ENCODE results near the gene DCTN5. TPM values are rescaled to one million over a fixed set of nuclear protein-coding genes. Genes with fewer than 3 reads are reported as not detected.

DCTN5 gene
- total and polyA plus RNA-seq, 2 of the 13 experiments (the other 11 are each of a cell fraction or from before 2014, with no cell fraction given): 105 to 207 TPM

- peak; percentile 69; the same call in 1 of the 2 replicates for TF ChIP-seq PRDM15 (CRISPR knock-in tag; IDR thresholded peaks at IDR 0.05)
- TF ChIP-seq HMGA1 (CRISPR knock-in tag; conservative IDR thresholded peaks at IDR 0.05): no peak
- peak; percentile 76; the same call in 1 of the 2 replicates for TF ChIP-seq ZC3H13 (CRISPR knock-in tag; IDR thresholded peaks at IDR 0.05)
- TF ChIP-seq SMAD3 (CRISPR knock-in tag; IDR thresholded peaks at IDR 0.05): peak; percentile 82
- peak; percentile 97 for TF ChIP-seq ERF (CRISPR knock-in tag; IDR thresholded peaks at IDR 0.05)
- peak; percentile 43; the same call in 1 of the 2 replicates for TF ChIP-seq ZNF552 (CRISPR knock-in tag; IDR thresholded peaks at IDR 0.05; ENCODE audit: borderline replicate concordance)
- TF ChIP-seq THAP7 (CRISPR knock-in tag; IDR thresholded peaks at IDR 0.05): no peak
- peak; percentile 63; the same call in 1 of the 2 replicates for TF ChIP-seq TFAP4 (IDR thresholded peaks at IDR 0.05; ENCODE audit: borderline replicate concordance, low read depth)
- peak; percentile 97; the same call in 1 of the 2 replicates for TF ChIP-seq TBP (CRISPR knock-in tag; IDR thresholded peaks at IDR 0.05)
- TF ChIP-seq ZNF790 (CRISPR knock-in tag; IDR thresholded peaks at IDR 0.05; ENCODE audit: borderline replicate concordance): no peak
- no peak for TF ChIP-seq JARID2 (CRISPR knock-in tag; IDR thresholded peaks at IDR 0.05; ENCODE audit: insufficient replicate concordance)
- TF ChIP-seq ZNF792 (CRISPR knock-in tag; IDR thresholded peaks at IDR 0.05): peak; percentile 88; the same call in 1 of the 2 replicates
- TF ChIP-seq ZNF772 (CRISPR knock-in tag; IDR thresholded peaks at IDR 0.05): peak; percentile 97
- peak; percentile 76 for TF ChIP-seq ZNF629 (CRISPR knock-in tag; conservative IDR thresholded peaks at IDR 0.05)
- peak; percentile 88 for TF ChIP-seq TP53 (CRISPR knock-in tag; conservative IDR thresholded peaks at IDR 0.05)
- TF ChIP-seq HIC2 (CRISPR knock-in tag; IDR thresholded peaks at IDR 0.05; ENCODE audit: low read depth): peak; percentile 15
- peak; percentile 99 for TF ChIP-seq ZFX (CRISPR knock-in tag; IDR thresholded peaks at IDR 0.05; ENCODE audit: low read depth)
- TF ChIP-seq BATF2 (CRISPR knock-in tag; IDR thresholded peaks at IDR 0.05): no peak
- peak; percentile 80; the same call in 1 of the 2 replicates for TF ChIP-seq ZNF710 (CRISPR knock-in tag; IDR thresholded peaks at IDR 0.05; ENCODE audit: borderline replicate concordance)
Measured at GRCh38 chr16:23595951-23596720, 45.1 kb upstream of the DCTN5 start, which contains the start of gene NDUFAB1 (continued).
